ENCODE measurements around the gene SLC6A12. TPM values are rescaled to one million over a fixed set of nuclear protein-coding genes. Genes with fewer than 3 reads are reported as not detected.

The SLC6A12 gene
- total RNA-seq, 1 experiment from 2014 or later, result 0.79 TPM

- no peak for TF ChIP-seq CBFB (CRISPR knock-in tag; IDR thresholded peaks at IDR 0.05; ENCODE audit: low read depth)
- no peak for TF ChIP-seq E2F5 (CRISPR knock-in tag; IDR thresholded peaks at IDR 0.05)
- no peak for TF ChIP-seq NFYB (CRISPR knock-in tag; conservative IDR thresholded peaks at IDR 0.05; ENCODE audit: low read depth)
These were observed 35.2 kb downstream of the SLC6A12 start (continued) for GRCh38 chr12:178829-179109.

- H3K9me3 Mint-ChIP-seq, result no peaks in the 10 kb centered on the region
- ChIA-PET POLR2A (interaction anchor here (0.6 kb wide), 1 partner anchor 21 kb away, joined by 3 read pairs; no protein-coding TSS in a partner anchor), CTCF (interaction anchor here (1.6 to 4.0 kb wide), 5 partner anchors 9 to 41 kb away, joined by 6 to 36 read pairs (median 19); no protein-coding TSS in a partner anchor)
- no peaks in the 10 kb centered on the region; the same call in 1 of the 2 replicates for H3K27me3 Mint-ChIP-seq (ENCODE audit: low read depth)
- no peak for ATAC-seq
- H3K4me3 Mint-ChIP-seq, result no peak overlapping the region
- peaks cover 20% of the 10 kb centered on the region for H3K4me1 Mint-ChIP-seq
- no peak overlapping the region for H3K27ac Mint-ChIP-seq
- no peaks in the 10 kb centered on the region for H3K36me3 Mint-ChIP-seq
- DNase-seq (ENCODE audit: low spot score), result no peak
- TF ChIP-seq ZNF232 (CRISPR knock-in tag; IDR thresholded peaks at IDR 0.05) (no peak), MYBL2 (CRISPR knock-in tag; IDR thresholded peaks at IDR 0.05) (no peak), ATF6 (CRISPR knock-in tag; IDR thresholded peaks at IDR 0.05) (no peak), NFATC4 (CRISPR knock-in tag; IDR thresholded peaks at IDR 0.05) (no peak), ESRRA (CRISPR knock-in tag; IDR thresholded peaks at IDR 0.05; ENCODE audit: borderline replicate concordance) (no peak), E2F4 (CRISPR knock-in tag; IDR thresholded peaks at IDR 0.05; ENCODE audit: borderline replicate concordance, low read depth) (no peak), ZBTB21 (CRISPR knock-in tag; IDR thresholded peaks at IDR 0.05; ENCODE audit: borderline replicate concordance) (no peak), GRHL2 (CRISPR knock-in tag; IDR thresholded peaks at IDR 0.05; ENCODE audit: insufficient replicate concordance, severe bottlenecking) (no peak), CREB1 (CRISPR knock-in tag; IDR thresholded peaks at IDR 0.05) (no peak), PREB (CRISPR knock-in tag; IDR thresholded peaks at IDR 0.05; ENCODE audit: borderline replicate concordance) (no peak), HMGXB4 (CRISPR knock-in tag; IDR thresholded peaks at IDR 0.05) (no peak)
These were observed 35.8 kb downstream of the SLC6A12 start for GRCh38 chr12:177980-178828.

GRCh38 chr12:177336-177979, 36.5 kb downstream of the SLC6A12 start:
- no peak for DNase-seq (ENCODE audit: low spot score)
- no peak for TF ChIP-seq NFE2L1 (CRISPR knock-in tag; IDR thresholded peaks at IDR 0.05)
- no peak for TF ChIP-seq NR3C1 (CRISPR knock-in tag; conservative IDR thresholded peaks at IDR 0.05; ENCODE audit: low read depth)

More at GRCh38 chr12:177336-177979, 36.5 kb downstream of the SLC6A12 start:
- ChIA-PET POLR2A (no interaction called here), CTCF (interaction anchor here (1.0 to 4.0 kb wide), 5 partner anchors 8 to 71 kb away, joined by 3 to 36 read pairs (median 4); no protein-coding TSS in a partner anchor)
- Mint-ChIP-seq H3K4me1 (peaks cover 27% of the 10 kb centered on the region), H3K27me3 (ENCODE audit: low read depth) (no peaks in the 10 kb centered on the region; the same call in 1 of the 2 replicates), H3K9me3 (no peaks in the 10 kb centered on the region), H3K4me3 (no peak overlapping the region), H3K27ac (no peak overlapping the region), H3K36me3 (no peaks in the 10 kb centered on the region)
- no peak for ATAC-seq
